ENCODE data around the gene GSTM1. TPM values are rescaled to one million over a fixed set of nuclear protein-coding genes. Genes with fewer than 3 reads are reported as not detected.

Gene GSTM1
- total and polyA plus RNA-seq, 2 of the 8 experiments (the other 6 are each of a cell fraction or from before 2014, with no cell fraction given) = 16.7 to 42.5 TPM

GRCh38 chr1:109739738-109740614 lies 52.4 kb downstream of the GSTM1 start (continued):
- TF ChIP-seq NANOG (IDR thresholded peaks at IDR 0.05; ENCODE audit: insufficient read depth, low read depth, low read length, poor library complexity, severe bottlenecking) (no peak), SP1 (IDR thresholded peaks at IDR 0.05; ENCODE audit: low read depth, low read length) (no peak), KDM1A (IDR thresholded peaks at IDR 0.05; ENCODE audit: borderline replicate concordance, low read length) (no peak), MAX (IDR thresholded peaks at IDR 0.05) (peak; percentile 88), EP300 (IDR thresholded peaks at IDR 0.05; ENCODE audit: borderline replicate concordance in 1 of 2, low read depth in 2 of 2, low read length in 2 of 2) (0 out of 3 replicates have a peak, but pooled peaks of 1 of the 2 experiments have one; percentile 14), FOSL1 (IDR thresholded peaks at IDR 0.05; ENCODE audit: insufficient read depth, low read depth, low read length) (no peak), BACH1 (IDR thresholded peaks at IDR 0.05; ENCODE audit: low read length) (no peak), SP2 (IDR thresholded peaks at IDR 0.05; ENCODE audit: low read length) (no peak), RFX5 (IDR thresholded peaks at IDR 0.05; ENCODE audit: borderline replicate concordance, low read depth, low read length) (no peak), JUND (IDR thresholded peaks at IDR 0.05; ENCODE audit: low read length) (no peak)
- TF ChIP-seq, protein P1, sequence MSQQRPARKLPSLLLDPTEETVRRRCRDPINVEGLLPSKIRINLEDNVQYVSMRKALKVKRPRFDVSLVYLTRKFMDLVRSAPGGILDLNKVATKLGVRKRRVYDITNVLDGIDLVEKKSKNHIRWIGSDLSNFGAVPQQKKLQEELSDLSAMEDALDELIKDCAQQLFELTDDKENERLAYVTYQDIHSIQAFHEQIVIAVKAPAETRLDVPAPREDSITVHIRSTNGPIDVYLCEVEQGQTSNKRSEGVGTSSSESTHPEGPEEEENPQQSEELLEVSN (IDR thresholded peaks at IDR 0.05) = peak; percentile 58
